GM19043 (cell line): ENCODE measurements around the gene CNTN5.
"Not testable (repeated sequence)": the region's sequence is repeated elsewhere in the genome, so short reads cannot be mapped to it uniquely, and the experiment has no call there.

Experiments used
- ATAC-seq: cut with Tn5 transposase; IDR thresholded peaks from one replicate; pipeline ENCODE4 v1.9.1; 2021; ENCODE audit warnings: low read depth; ENCODE audit not compliant: unreplicated experiment

The CNTN5 gene

DNA sequence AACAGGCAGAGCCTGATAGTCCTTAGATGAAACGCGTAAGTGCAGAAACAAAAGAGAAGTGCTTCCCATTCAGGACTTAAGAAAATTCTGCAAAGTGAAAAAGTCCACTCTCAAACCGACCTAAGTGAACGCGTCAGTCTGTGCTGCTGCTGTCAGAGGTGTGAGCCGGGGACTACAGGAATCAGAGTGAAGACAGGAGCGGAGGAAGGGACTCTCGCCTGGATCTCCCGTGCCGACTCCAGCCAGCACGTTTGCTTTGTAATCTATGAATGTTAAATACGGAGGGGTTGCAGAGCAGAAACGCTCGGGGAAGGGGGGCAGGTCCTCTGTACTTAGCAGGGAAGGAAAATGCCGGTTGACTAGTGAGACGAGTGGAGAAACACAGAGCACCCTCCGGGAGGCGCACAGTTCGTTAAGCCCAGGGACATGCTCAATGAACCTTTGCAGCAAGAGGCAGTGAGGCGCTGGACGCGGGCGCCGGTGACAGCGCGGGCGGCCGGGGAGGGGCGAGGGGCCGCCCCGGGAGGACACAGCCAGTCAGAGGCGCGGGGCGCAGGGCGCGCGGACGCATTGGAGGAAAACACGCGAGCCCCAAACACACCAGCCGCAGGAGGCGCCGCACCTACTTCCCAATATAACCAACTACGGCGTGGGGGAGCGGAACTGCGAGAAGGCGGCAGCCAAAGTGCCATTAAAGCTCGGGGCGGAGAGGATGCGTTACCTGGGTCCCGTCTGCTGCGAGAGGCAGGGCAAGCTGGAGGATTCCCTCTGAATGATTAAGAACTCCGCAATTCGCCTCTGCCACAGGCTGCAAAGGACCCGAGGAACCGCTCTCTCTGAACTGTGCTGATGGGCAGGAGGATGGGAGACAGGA lies at the start of gene CNTN5:
Gene CNTN5 (plus strand): TSS at position 598 of the 874 bp plus-strand sequence.
- ATAC-seq = no peak

DNA sequence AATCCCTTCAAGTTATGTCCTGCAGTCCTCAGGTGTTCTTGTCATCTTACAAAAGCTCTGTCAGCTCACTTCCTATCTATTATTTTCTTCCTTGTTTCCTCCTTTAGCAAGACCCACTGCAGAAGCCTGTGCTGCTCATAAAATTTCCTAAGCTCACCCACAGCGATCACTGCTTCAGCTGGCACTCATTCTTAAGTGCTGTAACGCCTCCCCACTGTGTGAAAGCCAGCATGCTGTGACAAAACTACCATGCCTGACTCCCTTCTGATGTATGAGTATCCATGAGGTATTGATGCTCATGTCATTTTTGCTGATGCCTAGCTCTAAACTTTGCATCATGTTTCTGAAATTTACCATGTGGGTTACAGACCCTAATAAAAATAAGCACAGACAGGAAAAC lies 41.5 kb upstream of the CNTN5 start:
- ATAC-seq = no peak

DNA sequence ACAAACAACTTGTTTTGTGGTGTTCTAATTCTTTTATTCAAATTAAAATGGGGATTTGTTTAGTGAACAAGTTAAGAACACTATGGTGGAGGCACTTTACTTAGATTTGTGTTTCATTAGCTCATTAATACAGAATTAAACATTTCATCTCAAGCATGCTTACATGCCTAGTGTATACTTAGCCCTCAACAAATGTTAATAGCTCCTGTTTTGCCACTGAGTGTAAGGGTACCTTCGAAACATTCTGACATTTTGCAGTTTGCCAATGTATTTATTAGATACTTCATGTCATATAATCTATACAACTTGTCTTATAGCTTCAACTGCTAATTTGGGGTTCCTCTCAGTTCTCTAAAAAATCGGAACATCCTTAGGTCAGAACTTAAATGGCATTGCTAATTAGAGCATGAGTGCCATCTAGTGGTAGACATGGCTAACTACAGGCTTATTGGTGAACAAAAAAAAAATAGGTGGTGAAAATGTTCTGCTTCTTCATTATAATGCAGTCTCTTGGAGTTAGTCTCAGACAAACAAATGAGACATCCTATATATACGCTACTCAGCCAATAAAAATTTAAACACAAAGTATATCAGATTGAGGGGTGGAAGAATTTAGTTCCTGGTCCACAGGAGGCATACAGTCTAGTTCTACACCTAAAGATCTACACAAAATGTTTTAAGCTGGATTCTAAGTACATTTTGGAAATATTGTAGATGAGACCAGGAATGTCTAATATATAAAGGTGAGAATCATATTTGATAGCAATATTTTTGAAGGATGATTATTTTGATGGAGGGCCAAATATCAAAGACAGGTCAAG lies 4.9 kb upstream of the CNTN5 start:
- ATAC-seq = peak; percentile 59

- ATAC-seq = no peak
These were observed 1.1 kb upstream of the CNTN5 start for GRCh38 chr11:99019696-99020095.

DNA sequence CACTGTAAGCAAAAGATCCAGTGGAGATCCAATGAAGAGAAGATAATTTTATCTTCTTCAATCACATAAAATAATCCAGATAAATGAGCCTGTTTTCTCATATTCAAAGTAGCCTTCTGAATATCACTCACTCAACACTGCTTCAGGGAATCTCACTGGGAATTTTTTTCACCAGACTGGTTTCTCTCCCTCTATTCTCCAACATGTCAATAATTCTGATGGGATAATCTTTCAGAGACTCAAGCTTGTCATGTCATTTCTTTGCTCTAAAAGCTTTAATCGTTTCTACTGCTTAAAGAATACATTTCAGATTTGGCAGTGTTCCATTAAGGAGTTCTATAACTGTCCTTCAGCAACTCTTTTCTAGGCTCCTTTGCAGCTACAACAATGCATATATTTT lies 16.3 kb downstream of the CNTN5 start:
- ATAC-seq = no peak

- no peak for ATAC-seq
These were observed 42.6 kb downstream of the CNTN5 start for GRCh38 chr11:99063331-99063730.

- no peak for ATAC-seq
These were observed 44.4 kb downstream of the CNTN5 start for GRCh38 chr11:99065121-99065520.

GRCh38 chr11:99066618-99067317 lies 46.0 kb downstream of the CNTN5 start:
- ATAC-seq = no peak

- no peak for ATAC-seq
These were observed 48.1 kb downstream of the CNTN5 start for GRCh38 chr11:99068832-99069231.

DNA sequence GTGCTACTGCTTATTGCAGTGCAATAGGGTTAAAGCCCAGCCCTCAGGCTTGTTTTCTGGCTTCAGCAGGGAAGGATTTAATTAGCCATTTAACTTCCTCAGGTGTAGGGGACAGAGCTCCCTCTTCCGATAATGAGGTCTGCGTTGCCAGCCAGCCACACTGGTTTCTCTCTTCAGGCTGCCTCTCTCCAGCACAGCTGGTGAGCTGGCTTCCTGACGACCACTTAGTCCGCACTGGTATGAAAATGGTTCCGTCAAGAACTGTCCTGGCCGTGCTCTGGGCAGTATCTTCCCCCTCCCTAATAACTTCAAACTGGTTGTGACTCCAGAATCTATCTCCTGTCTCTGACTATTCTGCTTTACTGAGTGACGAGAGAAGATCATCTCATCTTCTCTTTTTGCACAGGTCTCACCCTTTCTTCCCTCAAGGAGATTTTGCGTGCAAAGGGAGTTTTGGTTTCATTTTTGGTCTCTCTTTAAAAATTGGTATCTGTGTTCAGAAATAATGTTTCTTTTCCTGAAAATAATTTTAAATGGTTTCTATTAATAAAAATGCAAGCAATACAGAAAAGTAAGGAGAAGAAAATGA lies 49.2 kb downstream of the CNTN5 start:
- peak; percentile 82 for ATAC-seq

DNA sequence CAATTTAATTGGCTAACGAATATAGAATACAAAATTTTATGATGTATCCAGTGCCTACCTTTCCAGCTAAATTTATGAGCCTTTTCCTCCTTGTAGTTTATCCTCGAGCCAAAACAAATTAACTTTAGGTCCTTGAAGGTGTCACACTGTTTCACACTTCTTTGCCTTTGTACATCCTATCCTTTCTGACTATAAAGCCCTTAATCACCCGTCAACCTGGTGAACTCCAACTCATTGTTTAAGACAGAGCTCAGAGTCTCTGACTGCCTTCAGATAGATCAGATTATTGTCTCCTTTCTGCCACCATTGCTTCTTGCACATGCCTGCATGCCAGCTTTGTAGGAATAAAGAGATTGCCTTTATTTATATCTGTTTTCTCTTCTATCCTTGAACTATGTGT lies 58.8 kb downstream of the CNTN5 start:
- ATAC-seq = no peak

DNA sequence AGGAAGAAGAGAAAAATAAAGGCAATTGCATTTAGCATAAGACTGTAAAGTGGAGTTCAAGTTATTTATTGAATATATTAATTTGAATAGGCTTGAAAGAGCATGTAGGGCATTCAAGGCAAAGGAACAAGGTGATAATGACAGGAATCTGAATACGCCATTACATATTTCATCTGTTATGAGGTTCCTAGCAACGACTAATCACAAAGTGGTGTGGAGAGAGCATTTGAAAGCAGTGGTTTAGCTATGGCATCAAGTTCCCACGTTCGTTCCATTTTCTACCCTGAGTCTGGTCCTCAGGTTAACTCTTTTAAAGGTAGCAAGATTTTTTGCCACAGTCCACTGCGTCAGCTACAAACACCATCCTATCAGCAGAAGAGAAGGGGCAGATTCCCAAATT lies 59.4 kb downstream of the CNTN5 start:
- ATAC-seq = no peak

GRCh38 chr11:99098258-99098657 lies 77.5 kb downstream of the CNTN5 start:
- no peak for ATAC-seq

DNA sequence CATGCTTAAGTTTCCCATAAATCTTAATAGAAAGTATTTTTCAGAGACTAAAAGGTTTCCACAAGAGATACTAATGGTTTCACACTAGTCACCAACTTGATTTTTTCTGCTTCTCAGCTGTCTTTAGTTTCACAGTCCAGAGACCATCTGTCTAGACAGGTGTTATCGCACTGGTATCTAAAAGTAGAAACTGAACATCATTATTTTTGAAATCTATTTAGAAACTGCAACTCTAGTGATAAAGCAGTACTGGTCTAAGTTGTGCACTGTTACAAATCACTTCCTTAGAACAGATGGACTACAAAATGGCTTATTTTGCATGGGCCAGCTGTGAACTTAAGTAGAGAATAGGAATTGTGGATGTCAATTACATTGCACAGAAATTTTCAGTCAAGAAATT lies 78.0 kb downstream of the CNTN5 start:
- ATAC-seq = peak; percentile 70

DNA sequence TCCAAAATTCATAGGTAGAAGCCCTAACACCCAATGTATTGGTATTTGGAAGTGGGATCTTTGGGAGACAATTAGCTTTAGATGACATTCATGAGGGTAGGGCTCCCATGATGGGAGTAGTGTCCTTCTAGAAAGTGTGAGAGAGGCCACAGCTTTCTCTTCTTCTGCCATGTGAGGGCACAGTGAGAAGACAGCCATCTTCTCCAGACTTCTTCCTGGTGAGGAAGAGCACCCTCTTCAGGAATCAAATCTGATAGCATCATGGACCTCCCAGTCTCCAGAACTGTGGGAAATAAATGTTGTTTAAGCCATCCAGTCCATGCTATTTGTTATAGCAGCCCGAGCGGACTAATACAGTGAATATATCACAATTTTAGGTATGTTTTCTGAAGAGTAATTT lies 96.9 kb downstream of the CNTN5 start:
- no peak for ATAC-seq

DNA sequence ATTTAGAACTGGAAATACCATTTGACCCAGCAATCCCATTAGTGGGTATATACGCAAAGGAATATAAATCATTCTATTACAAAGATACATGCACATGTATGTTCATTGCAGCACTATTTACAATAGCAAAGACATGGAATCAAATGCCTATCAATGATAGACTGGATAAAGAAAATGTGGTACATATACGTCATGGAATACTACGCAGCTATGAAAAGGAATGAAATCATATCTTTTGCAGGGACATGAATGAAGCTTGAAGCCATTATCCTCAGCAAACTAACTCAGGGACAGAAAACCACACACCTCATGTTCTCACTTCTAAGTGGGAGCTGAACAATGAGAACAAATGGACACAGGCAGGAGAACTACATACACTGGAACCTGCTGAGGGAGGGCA lies 113.1 kb downstream of the CNTN5 start:
- ATAC-seq = not testable (repeated sequence)

- ATAC-seq = no peak
These were observed 114.8 kb downstream of the CNTN5 start for GRCh38 chr11:99135508-99135907.

GRCh38 chr11:99142237-99142636 lies 121.5 kb downstream of the CNTN5 start:
- ATAC-seq = no peak

GRCh38 chr11:99148352-99148751 lies 127.6 kb downstream of the CNTN5 start:
- no peak for ATAC-seq

DNA sequence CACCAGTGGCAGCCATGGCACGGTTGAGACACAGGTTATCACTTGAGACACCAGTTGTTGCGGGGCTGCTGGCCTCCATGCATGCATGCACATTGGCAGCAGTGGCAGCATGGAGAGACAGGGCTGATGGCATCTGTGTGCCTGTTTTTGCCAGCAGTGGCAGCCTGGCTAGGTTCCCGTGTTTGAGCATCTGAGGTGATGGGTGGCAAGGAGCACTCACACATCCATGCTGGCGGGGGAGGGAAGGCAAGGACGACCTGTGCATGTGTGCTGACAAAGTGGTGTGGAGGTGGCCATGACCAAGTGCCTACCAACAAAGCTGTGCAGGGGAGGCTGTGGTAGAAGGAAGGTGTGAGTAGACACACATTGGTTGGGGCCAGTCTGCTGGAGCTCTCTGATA lies 133.5 kb downstream of the CNTN5 start:
- no peak for ATAC-seq

DNA sequence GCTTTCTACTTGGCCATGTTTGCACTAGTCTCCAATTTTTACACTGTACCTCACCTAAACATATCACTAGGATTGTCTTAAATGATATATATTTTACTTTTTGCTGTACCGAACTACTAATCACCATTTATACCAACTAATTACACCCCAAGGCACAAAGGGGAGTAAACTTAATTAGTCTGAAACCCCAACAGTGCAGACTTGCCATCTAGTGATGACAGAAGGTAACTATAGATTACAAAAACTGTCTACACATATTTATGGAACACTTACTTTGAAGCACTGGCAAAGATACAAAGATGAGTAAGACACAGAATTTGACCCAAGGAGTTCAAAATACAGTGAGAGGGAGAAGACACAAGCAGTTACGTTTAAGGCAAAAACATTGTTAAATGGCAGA lies 139.7 kb downstream of the CNTN5 start:
- no peak for ATAC-seq
